Fibroblast of villous mesenchyme (primary cell): ENCODE results near the gene AMIGO2. TPM values are rescaled to one million over a fixed set of nuclear protein-coding genes. Genes with fewer than 3 reads are reported as not detected.
A peak's percentile ranks its signal among the peaks of the same experiment; 100 is the strongest.

Experiments used
- DNase-seq: peaks from one replicate; pipeline ENCODE4 v3.0.0-alpha.2; 2010; ENCODE audit warnings: low read depth
- H3K4me3 ChIP-seq: 2 replicates; pipeline ENCODE4 v1.5.1; 2011; ENCODE audit warnings: low read depth, mild to moderate bottlenecking, low read length
- CTCF ChIP-seq: IDR thresholded peaks from 2 replicates; pipeline ENCODE4 v1.5.1; 2012; ENCODE audit warnings: low read depth, mild to moderate bottlenecking, low read length; ENCODE audit not compliant: insufficient read depth
- total RNA-seq: library from RNA; depleted of rRNA; stranded (reverse); fragments of >200 nt; gene quantifications from 2 replicates; pipeline ENCODE4 v1.2.3, GENCODE V29; 2012

Gene AMIGO2
- total RNA-seq, 1 donor, result 62.2 TPM

GRCh38 chr12:47048541-47048940 lies 31.2 kb downstream of the AMIGO2 start:
- H3K4me3 ChIP-seq, result no peak overlapping the region
- TF ChIP-seq CTCF, result no peak

GRCh38 chr12:47041327-47041726 lies 38.4 kb downstream of the AMIGO2 start:
- no peak overlapping the region for H3K4me3 ChIP-seq
- no peak for DNase-seq
- TF ChIP-seq CTCF, result no peak

More at GRCh38 chr12:47048541-47048940, 31.2 kb downstream of the AMIGO2 start:
- no peak for DNase-seq

- no peak overlapping the region for H3K4me3 ChIP-seq
- no peak for TF ChIP-seq CTCF
- DNase-seq, result no peak
Observed at GRCh38 chr12:47039756-47040155, 40.0 kb downstream of the AMIGO2 start.

GRCh38 chr12:47039079-47039478 lies 40.7 kb downstream of the AMIGO2 start:
- TF ChIP-seq CTCF, result no peak
- no peak overlapping the region for H3K4me3 ChIP-seq
- no peak for DNase-seq

- peak; percentile 56 for DNase-seq
- no peak for TF ChIP-seq CTCF
- no peak overlapping the region for H3K4me3 ChIP-seq
Observed at GRCh38 chr12:47038270-47038748, 41.5 kb downstream of the AMIGO2 start.

GRCh38 chr12:47035484-47035883 lies 44.3 kb downstream of the AMIGO2 start:
- no peak overlapping the region for H3K4me3 ChIP-seq
- TF ChIP-seq CTCF, result no peak

GRCh38 chr12:47034661-47035060 lies 45.1 kb downstream of the AMIGO2 start:
- no peak for DNase-seq

More at GRCh38 chr12:47035484-47035883, 44.3 kb downstream of the AMIGO2 start:
- DNase-seq, result no peak

More at GRCh38 chr12:47034661-47035060, 45.1 kb downstream of the AMIGO2 start:
- H3K4me3 ChIP-seq, result no peak overlapping the region
- no peak for TF ChIP-seq CTCF
